HG03095 (cell line): Measurements from ENCODE around the gene MAP3K5.

Experiments used
- ATAC-seq: cut with Tn5 transposase; IDR thresholded peaks from one replicate; pipeline ENCODE4 v1.9.1; 2021; ENCODE audit warnings: moderate library complexity; ENCODE audit not compliant: unreplicated experiment

The MAP3K5 gene

GRCh38 chr6:136524339-136524935 is 267.8 kb downstream of the MAP3K5 start:
- ATAC-seq: no peak

GRCh38 chr6:136523196-136523595 is 269.1 kb downstream of the MAP3K5 start:
- no peak for ATAC-seq

- no peak for ATAC-seq
Observed at GRCh38 chr6:136522636-136523035, 269.6 kb downstream of the MAP3K5 start.

DNA sequence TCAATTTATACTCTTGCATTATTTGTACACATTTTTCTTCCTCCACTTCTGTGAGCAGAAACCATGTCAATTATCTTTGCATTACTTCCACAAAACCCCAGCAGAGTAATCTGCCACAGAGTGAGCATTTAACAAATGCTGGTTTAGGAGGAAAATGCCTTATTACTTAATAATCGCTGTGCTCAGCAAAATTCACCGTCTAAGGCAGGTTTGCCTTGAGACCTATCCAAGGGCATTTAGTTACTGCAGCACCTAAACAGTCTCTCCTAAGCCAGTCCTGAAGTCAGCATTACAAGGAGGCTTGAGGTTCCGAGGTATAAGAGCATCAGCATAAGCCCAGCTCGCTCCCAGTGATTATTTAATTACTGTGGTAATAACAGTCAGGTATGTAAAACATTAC is 270.4 kb downstream of the MAP3K5 start:
- no peak for ATAC-seq

- ATAC-seq: no peak
Observed at GRCh38 chr6:136521427-136521826, 270.9 kb downstream of the MAP3K5 start.

GRCh38 chr6:136520517-136520916 is 271.8 kb downstream of the MAP3K5 start:
- ATAC-seq: no peak

DNA sequence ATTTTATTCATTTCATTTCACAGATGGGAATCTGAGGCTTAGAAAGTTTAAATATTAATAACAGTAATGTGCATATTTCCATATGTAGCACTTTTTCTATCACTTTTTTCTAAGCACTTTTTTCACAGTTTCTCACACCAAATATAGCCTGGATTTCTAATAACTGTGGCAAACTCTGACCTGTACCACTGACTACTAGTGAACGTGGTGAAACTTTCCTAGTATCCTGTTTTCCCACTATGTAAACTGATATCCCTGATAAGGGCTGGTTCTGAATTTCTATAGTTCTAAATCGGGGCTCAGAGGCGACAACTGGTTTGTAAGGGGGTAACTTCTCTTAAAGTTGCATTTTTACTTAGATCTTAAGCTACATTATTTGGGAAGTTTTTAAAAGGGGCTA is 274.7 kb downstream of the MAP3K5 start:
- no peak for ATAC-seq

DNA sequence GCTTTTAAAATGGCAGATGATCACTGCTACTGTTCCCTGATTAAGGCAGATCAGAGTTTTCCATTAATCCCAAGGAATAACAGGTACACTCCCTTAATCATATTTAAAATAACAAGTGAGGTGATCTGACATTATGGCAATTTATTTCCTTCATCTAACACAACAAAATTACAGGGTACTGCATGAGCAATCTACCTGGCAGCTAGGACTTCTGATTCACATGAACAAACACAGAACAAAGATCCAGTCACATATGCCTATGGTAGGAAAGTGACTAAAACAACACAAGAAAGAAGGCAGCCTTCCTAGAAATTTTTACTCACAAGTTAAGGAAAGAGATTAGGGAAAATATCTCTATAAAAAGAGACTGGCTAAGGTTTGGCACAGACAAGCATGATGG is 275.3 kb downstream of the MAP3K5 start:
- ATAC-seq: no peak

DNA sequence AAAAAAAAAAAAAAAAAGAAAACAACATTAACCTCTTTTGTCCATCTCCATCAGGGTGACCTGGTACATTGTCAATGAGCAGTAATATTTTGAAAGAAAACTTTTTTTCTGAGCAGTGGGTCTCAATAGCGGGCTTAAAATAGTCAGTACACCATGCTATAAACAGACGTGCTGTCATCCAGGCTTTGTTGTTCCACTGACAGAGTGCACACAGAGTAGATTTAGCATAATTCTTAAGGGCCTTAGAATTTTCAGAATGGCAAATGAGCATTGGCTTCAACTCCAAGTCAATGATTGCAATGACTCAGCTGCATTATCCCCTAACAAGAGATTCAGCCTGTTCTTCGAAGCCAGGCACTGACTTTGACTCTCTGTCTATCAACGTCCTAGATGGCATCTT is 277.7 kb downstream of the MAP3K5 start:
- ATAC-seq: no peak

DNA sequence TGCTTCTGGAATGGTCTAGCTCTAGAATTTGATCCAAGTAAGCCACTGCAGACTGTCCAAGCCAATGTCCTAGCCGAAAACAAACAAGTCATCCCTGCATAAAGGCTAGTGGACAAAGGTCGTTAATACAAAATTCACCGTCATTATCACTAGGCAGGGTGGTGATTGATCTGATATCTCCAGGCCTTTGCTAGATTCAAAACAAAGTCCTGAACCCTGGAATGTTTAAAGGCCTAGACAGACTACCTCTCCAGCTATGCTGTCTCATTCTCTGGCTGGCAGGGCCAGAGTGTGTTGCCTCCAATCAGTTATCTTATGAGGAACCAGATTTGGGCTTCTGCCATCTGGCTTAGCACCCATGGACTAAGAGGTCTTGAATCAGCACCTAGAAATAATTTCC is 280.4 kb downstream of the MAP3K5 start:
- ATAC-seq: no peak

DNA sequence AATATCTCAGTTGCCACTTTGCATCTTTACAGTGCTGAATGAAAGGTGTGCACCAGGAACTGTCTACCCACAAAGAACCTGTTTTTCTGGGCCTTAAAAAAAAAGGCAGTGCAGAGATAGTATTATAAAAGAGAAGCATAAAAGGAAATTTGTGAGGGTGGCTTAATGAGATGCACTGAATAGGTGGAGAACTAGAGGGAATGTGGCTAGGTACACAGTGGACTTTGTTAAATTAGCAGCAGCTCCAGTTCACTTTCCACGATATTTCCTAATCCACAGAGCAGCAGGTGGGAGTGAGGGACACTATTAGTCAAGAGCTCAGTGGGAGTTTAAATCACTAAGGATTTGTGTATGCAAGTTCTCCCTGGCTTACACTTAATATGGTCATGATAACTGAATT is 280.9 kb downstream of the MAP3K5 start:
- no peak for ATAC-seq

GRCh38 chr6:136510782-136511181 is 281.5 kb downstream of the MAP3K5 start:
- ATAC-seq: no peak

- ATAC-seq: no peak
Observed at GRCh38 chr6:136510299-136510698, 282.0 kb downstream of the MAP3K5 start.

DNA sequence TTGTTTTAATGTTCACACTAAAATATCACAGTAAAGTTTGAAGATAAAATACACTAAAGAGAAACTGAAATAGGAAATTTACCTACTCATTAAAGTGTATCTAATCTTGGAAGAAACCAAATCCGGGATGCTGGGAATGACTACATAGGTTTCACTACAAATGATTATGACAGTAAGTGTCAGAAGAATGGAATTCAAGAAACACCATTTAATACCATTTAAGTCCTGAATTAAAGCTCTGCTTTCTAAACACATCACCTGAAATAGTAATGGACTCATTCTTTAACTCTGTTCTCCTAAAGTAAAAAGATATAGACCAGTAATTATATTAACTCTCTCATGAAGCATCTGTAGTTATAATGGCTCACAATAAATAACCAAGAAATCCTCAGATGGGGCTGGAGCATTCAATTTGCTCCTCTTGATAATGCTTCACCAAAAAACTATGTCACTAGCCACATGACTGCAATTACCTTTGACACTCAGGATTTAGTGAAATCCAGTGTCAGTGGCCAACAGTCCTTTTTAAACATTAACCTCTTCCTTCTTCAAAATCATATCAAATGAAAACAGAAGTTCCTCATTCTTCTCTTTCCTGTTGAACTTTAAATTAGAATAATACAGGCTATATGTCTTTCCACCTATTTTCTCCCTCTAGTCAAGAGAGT is 283.4 kb downstream of the MAP3K5 start:
- no peak for ATAC-seq
